ENCODE measurements around the gene CENPU. TPM values are rescaled to one million over a fixed set of nuclear protein-coding genes. Genes with fewer than 3 reads are reported as not detected.
A peak's percentile ranks its signal among the peaks of the same experiment; 100 is the strongest.

CENPU gene
- total RNA-seq, 1 experiment from 2014 or later: 124 TPM

DNA sequence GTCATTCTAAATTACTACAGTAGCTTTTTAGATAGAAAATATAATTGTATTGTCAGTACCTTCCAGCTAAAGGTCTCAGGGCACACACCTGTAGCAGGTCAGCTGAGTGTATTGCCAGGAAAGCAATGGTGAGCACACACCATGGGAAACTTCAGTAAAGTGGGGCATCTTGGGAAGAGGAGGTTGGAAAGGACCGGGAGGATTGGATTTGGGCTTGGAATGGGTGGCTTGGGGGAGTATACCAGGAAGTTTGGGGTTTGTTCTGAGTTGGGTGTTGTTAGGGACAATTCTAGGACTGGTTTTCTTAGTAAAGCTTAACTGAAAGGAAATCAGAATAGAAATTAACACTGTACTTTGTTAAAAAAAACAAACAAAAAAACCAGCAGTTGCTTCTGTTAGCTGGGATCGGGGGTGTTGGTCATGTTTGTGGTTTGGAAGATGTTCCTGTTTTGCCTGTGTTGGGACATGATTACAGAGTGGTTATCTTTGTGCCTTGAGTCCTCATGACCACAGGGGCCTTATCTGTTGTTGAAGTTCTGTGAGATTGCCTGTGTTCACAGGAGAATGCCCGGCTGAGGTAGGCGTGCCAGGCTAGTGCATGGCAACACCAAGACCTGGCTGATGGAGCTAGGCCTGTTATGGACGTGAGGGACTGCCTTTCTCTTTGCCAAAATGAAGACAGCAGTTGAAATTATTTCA lies 49.3 kb downstream of the CENPU start:
- Histone ChIP-seq H2BK12ac (ENCODE audit: insufficient read length, low read depth, low read length) (no peak overlapping the region), H3K4ac (ENCODE audit: low read depth, low read length) (no peak overlapping the region), H2BK120ac (ENCODE audit: low read depth, low read length, poor library complexity, severe bottlenecking) (no peak overlapping the region), H3K79me1 (ENCODE audit: insufficient read depth, low read depth, low read length, poor library complexity, severe bottlenecking) (no peaks in the 10 kb centered on the region), H2BK5ac (ENCODE audit: insufficient read length, low read length) (no peak overlapping the region), H2BK15ac (ENCODE audit: low read depth, low read length) (no peak overlapping the region), H3K56ac (ENCODE audit: insufficient read length, low read depth, low read length) (no peak overlapping the region), H4K8ac (replicated peaks; ENCODE audit: insufficient read length, low read depth, low read length) (no peak overlapping the region), H3K79me2 (ENCODE audit: insufficient read depth, low read length) (no peaks in the 10 kb centered on the region), H2AK5ac (ENCODE audit: insufficient read length, low read length) (no peak overlapping the region), H4K91ac (ENCODE audit: insufficient read length, low read depth, low read length) (no peak overlapping the region), H3K14ac (ENCODE audit: insufficient read depth, low read length) (no peak overlapping the region), H3K18ac (ENCODE audit: insufficient read length, low read depth, low read length) (no peak overlapping the region), H2BK20ac (ENCODE audit: low read depth, low read length, poor library complexity, severe bottlenecking) (no peak overlapping the region), H3K27ac (ENCODE audit: insufficient read length, low read depth, low read length) (no peak overlapping the region), H3K23me2 (ENCODE audit: insufficient read length, low read depth, low read length, poor library complexity, severe bottlenecking) (no peaks in the 10 kb centered on the region), H3K27me3 (ENCODE audit: insufficient read depth, low read length) (no peaks in the 10 kb centered on the region), H3T11ph (ENCODE audit: low read length) (no peak overlapping the region), H2AFZ (ENCODE audit: low read length) (no peak overlapping the region), H4K5ac (ENCODE audit: insufficient read length, low read depth, low read length) (no peak overlapping the region), H3K9me3 (ENCODE audit: control insufficient read depth, low read depth, low read length) (no peaks in the 10 kb centered on the region), H4K20me1 (ENCODE audit: control insufficient read depth, insufficient read depth, insufficient read length) (no peaks in the 10 kb centered on the region), H3K23ac (ENCODE audit: insufficient read length, low read depth, low read length) (no peak overlapping the region), H3K4me2 (ENCODE audit: insufficient read depth, insufficient read length, low read length) (no peak overlapping the region), H3K4me1 (ENCODE audit: insufficient read depth, low read length) (no peaks in the 10 kb centered on the region), H3K9ac (ENCODE audit: extremely low read depth, insufficient read length, low read length) (no peak overlapping the region)
- Mint-ChIP-seq H3K27me3 (ENCODE audit: low read depth) (no peaks in the 10 kb centered on the region), H3K4me1 (peaks cover 11 to 12% of the 10 kb centered on the region in 2 experiments), H3K27ac (peak overlapping the region in 2 of 3 experiments; percentile 3 to 7; a peak in 2 of 7 replicates), H3K36me3 (ENCODE audit: insufficient read depth in 1 of 3, low read depth in 3 of 3) (peaks cover 3 to 8% (median 4%) of the 10 kb centered on the region in 3 experiments; a peak in 6 of 7 replicates), H3K4me3 (no peak overlapping the region), H3K9me3 (peaks cover 3 to 5% of the 10 kb centered on the region in 2 experiments; a peak in 3 of 5 replicates)
- no CpG with 5 or more reads among the region's 5 CpGs for WGBS (ENCODE audit: extremely low coverage, insufficient read length, low lambda C conversion rate)
- no peak for DNase-seq
- TF ChIP-seq CTCF (conservative IDR thresholded peaks at IDR 0.05): no peak

Measured in H9 (cell line).